Urothelium cell line (cell line): ENCODE results near the gene ITPKC.

Experiments used
- DNase-seq: peaks from one replicate; pipeline ENCODE4 v3.0.0; 2011; ENCODE audit warnings: low spot score, mixed read lengths
- FAIRE-seq: peaks from 2 replicates; lab custom pipeline; 2011; peaks lifted over from hg19 to GRCh38; lab: Jason Lieb, UNC

Gene ITPKC

GRCh38 chr19:40716482-40717324 is at the start of gene ITPKC, which contains the start of gene COQ8B:
Gene ITPKC, plus strand, starts transcription at chr19:40717112. Its CDS starts 24 bp downstream, at chr19:40717136.
Gene COQ8B, minus strand, starts transcription at chr19:40716886. Its CDS starts 2,254 bp downstream, at chr19:40714632.
- DNase-seq (peak; percentile 96), FAIRE-seq (no peak)

GRCh38 chr19:40667602-40668001 is 49.3 kb upstream of the ITPKC start:
- DNase-seq = no peak
- FAIRE-seq = no peak

- no peak for FAIRE-seq
- no peak for DNase-seq
These were observed 47.8 kb upstream of the ITPKC start for GRCh38 chr19:40668991-40669614.

DNA sequence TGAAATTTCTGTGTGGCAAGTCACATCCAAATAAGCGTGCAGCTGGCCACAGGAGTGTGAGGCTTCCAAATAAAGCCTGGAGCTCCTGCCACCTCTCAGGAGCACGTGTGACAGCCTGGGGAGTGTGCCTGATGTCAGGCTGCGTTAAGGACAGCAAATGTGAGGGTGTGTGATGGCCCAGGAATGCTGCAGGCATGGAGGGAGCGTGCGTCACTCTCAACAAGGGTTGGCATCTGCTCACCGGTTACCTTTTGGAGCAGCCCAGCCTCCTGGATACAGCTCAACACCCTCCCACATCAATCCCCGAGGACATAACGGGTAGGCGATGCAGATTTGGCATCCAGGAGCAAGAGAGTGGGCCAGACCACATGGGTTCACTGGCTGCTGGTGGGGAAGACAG is 45.5 kb upstream of the ITPKC start:
- no peak for FAIRE-seq
- no peak for DNase-seq

GRCh38 chr19:40672038-40672437 is 44.9 kb upstream of the ITPKC start:
- FAIRE-seq = no peak
- DNase-seq = no peak

DNA sequence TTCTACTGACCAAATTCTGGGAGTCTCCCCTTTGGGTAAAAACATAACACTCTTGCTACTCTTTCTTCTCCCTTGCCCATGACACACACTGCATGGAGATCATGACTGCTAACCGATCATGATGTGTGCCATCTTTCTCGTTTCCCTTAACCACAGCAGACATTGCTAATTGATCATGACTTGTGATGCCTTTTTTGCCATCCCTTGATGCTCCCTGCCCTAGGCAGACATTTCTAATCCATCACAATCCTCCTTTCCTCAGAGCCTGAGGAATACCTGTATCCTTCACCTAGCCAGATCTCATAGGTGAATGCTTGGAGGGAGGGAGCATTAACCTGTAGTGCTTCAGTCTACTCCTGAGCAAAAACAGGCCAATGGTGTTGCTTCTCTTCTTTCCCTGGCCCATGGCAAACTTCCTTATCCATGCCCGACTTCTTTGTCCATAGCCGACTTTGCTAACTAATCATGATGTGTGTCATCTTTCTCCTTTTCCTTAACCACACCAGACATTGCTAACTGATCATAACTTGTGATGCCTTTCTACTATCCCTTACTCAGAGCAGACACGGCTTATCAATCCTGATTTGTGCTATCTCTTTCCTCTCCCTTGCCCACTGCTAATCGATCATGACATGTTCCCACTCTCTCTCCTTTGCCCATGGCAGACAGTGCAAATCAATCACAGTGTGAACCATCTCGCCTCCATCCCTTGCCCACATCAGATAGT is 44.2 kb upstream of the ITPKC start:
- FAIRE-seq = peak; percentile 73

GRCh38 chr19:40673397-40673796 is 43.5 kb upstream of the ITPKC start:
- DNase-seq = no peak
- FAIRE-seq = no peak

More for the DNA sequence above, 44.2 kb upstream of the ITPKC start:
- DNase-seq = no peak

GRCh38 chr19:40674291-40674690 is 42.6 kb upstream of the ITPKC start:
- DNase-seq (no peak), FAIRE-seq (no peak)

GRCh38 chr19:40677156-40677555 is 39.8 kb upstream of the ITPKC start:
- DNase-seq = no peak
- FAIRE-seq = no peak

DNA sequence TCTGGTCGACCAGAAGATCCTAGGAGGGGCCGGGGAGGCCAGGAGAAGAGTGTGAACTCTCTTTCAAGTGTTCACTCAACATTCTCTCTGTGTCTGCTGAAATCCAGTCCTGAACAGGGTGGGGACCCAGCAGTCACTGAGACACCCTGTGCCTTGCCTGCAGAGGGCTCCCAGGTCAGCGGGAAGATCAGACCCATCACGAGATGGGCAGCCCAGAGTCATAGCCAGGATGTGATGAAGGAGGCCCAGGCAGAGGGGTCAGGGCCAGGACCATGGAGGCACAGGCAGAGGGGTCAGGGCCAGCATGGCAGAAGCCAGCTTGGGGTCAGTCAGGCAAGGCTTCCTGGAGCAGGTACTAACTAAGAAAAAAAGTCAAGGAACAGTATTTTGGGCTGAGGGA is 35.9 kb upstream of the ITPKC start:
- DNase-seq (no peak), FAIRE-seq (no peak)

GRCh38 chr19:40682431-40682964 is 34.4 kb upstream of the ITPKC start:
- DNase-seq = no peak
- no peak for FAIRE-seq

DNA sequence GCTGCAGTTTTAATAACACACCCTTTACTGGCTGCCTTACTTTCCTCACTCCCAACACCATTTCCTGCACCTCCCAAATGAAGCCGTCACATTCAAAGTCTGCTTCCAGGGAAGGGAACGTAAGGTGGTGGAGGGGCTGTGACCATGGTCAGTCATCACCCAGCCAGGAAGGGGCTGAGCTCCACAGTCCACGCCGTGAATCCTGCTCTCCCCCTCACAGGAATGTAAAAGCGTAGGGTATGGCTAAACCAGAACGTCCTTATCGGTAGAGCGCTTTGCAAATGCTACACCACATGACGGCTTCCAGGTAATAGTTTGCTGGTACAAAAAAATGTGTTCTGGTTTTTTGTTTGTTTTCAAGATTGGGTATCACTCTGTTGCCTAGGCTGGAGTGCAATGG is 33.5 kb upstream of the ITPKC start:
- no peak for DNase-seq
- FAIRE-seq = no peak

GRCh38 chr19:40684280-40684679 is 32.6 kb upstream of the ITPKC start:
- DNase-seq (no peak), FAIRE-seq (no peak)

DNA sequence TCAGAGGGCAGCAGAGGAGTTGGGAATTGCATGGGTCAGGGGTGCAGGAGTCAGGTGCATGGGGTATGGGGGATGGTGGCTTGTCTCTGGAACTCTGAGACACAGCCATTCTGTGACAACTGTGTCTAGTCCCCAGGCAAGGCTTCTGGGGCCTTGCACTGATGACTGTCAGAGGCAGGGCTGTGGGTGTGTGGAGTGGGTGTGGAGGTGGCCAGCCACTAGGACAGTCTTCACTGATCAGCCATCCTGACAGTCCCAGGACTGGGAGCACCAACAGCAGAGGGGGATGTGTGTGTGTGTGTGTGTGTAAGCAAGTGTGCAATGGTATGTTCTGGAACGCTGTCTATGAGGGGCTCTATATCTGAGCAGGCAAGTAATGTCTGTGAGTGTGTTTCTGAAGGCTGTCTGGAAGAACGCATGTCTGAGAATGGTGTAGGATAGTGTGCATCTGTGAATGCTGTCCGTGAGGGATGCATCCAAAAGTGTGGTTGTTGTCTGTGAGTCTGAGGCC is 31.8 kb upstream of the ITPKC start:
- DNase-seq (no peak), FAIRE-seq (no peak)

- DNase-seq (no peak), FAIRE-seq (no peak)
These were observed 31.3 kb upstream of the ITPKC start for GRCh38 chr19:40685563-40685962.

- no peak for DNase-seq
- no peak for FAIRE-seq
These were observed 29.9 kb upstream of the ITPKC start for GRCh38 chr19:40686882-40687524.

DNA sequence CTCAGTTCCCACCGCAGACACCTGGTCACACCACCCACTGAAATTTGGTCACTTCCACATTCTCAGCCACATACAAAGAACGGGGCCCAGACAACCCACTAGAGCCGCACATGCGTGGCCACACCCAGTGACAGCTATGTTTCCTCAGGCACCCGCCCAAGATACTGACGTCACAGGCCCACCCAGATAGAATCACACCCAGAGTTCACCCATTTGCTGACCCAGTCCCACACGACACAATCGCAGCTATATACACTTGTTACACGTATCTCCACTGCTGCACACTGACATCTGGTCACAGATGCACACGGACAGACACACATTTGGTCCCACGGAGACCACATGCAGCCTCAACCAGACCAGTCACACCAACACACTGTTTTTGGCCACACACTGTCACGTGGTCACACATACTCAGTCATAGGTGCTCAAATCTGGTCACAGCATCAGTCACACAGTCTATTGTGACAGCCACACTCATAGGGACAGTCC is 29.3 kb upstream of the ITPKC start:
- no peak for FAIRE-seq
- no peak for DNase-seq

- DNase-seq (no peak), FAIRE-seq (no peak)
These were observed 28.6 kb upstream of the ITPKC start for GRCh38 chr19:40688309-40688708.

DNA sequence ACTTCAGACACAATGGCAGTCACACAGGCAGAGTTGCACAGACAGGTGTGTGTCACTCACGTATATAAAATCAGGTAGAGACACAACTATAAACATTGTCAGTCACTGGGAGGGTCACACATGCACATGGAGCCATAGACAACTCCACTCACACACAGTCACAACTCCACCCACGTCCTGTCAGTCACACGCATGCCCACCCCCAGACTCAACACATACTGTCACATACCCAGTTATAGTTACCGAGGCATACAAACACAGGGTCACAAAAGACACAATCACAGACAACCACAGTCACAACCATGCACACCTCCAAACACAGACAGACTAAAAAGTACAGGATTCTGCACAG is 27.9 kb upstream of the ITPKC start:
- DNase-seq = no peak
- FAIRE-seq = peak; percentile 85

DNA sequence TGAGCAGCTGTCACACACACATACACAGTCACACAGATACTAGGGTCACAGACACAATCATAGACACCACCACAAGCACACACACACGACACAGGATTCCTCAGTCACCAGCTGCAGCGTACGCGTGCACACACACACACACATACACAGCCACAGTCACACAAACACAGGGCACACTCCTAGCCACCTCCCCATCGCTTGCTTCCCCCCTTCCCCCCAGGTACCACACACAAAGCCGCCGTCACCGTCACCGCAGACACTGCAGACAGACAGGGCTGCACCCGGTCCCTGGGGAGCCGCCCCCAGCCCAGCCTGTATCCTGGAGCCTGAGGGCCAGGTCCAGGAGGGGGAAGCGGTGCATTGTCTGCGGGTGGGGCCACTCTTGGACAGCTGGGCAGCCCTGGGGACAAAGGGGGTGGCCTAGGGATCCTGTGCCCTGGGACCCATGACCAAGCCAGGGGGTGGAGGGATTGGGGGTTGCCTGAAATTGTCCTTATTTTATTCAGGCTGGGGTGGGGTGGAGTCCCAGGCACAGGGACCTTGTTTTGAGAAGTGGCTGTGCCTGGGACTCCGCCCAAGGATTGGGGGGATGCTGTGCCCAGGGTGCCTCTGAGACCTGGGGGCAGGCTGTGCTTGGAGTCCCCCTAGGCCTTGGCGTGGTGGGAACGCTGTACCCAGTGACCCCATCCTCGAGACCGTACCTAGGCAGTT is 27.4 kb upstream of the ITPKC start:
- DNase-seq (peak; percentile 49), FAIRE-seq (peak; percentile 88)
